Measurements from ENCODE around the gene PTGER1.

- no peak for TF ChIP-seq CTCF (conservative IDR thresholded peaks at IDR 0.05; ENCODE audit: low read length)
- TF ChIP-seq EZH2phosphoT487 (IDR thresholded peaks at IDR 0.05; ENCODE audit: borderline replicate concordance, low read depth, low read length): no peak
Measured at GRCh38 chr19:14450876-14451275, 24.3 kb downstream of the PTGER1 start.
